Erythroblast (primary cell): ENCODE data around the gene SFMBT2.

Source experiments
- GATA1 ChIP-seq: IDR thresholded peaks from 2 replicates; pipeline ENCODE4 v1.6.1; 2011; ENCODE audit warnings: low read depth, mild to moderate bottlenecking, control low read depth, low read length, moderate library complexity
- POLR2A ChIP-seq: IDR thresholded peaks from 2 replicates; pipeline ENCODE4 v1.6.1; 2011; ENCODE audit warnings: mild to moderate bottlenecking, low read length

DNA sequence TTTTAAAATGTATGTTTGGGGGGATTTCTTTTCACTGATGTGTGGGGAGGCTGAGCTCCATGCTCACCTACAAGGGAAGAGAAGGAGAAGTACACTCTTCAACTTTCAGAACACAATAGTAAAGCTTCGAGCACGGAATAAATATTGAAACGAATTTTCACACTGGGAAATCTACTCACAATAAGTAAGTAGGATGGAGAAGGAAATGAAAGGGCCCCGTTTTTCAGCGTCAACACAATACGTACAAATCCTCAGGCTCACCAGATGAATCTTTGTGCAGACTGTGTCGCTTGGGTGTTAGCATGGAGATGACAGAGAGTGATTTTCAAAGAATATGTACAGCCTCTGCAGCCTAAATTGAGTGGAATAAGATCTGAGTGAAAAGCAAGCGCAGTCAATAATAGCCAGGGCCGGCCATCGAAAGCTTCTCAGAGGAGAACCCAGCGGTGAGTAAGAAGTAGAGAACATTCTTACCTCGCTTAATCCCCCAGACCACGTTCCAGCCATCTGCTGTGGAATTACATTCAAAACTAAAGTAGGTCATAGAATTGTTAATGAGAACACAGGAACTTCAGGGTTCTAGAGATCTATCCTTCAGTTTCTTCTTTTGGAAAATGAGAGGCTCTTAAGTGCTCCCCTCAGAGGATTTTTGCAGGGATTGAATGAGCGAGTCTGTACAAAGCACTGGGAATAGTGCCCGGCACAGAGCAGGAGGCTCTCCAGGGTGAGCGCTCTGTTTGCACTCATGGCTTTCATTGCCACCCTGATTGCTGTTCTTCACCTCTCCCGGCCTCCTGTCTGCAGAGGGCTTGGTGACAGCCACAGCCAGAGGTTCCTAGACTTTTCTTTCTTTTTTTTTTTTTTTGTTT, 292.8 kb downstream of the SFMBT2 start:
- TF ChIP-seq POLR2A (no peak), GATA1 (no peak)
